CD4-positive, alpha-beta T cell treated with Interleukin-1 beta for 1 hour (primary cell): ENCODE data around the gene NAPG.
"Not testable (repeated sequence)": the region's sequence is repeated elsewhere in the genome, so short reads cannot be mapped to it uniquely, and the experiment has no call there.

Experiments used
- DNase-seq, 2 donors: peaks; one replicate each; pipeline ENCODE4 v3.0.0-alpha.2; 2020 to 2022

Gene NAPG

GRCh38 chr18:10556251-10556650, 30.4 kb downstream of the NAPG start:
- DNase-seq: not testable (repeated sequence)

- no peak for DNase-seq
Measured at GRCh38 chr18:10557085-10557677, 31.4 kb downstream of the NAPG start.

- DNase-seq: no peak
Measured at GRCh38 chr18:10558243-10558966, 32.6 kb downstream of the NAPG start.

- no peak for DNase-seq
Measured at GRCh38 chr18:10558967-10559298, 33.1 kb downstream of the NAPG start.

GRCh38 chr18:10559553-10560451, 34.0 kb downstream of the NAPG start:
- DNase-seq: no peak

- DNase-seq: peak; percentile 40 to 51
Measured at GRCh38 chr18:10560452-10561045, 34.7 kb downstream of the NAPG start.

- no peak for DNase-seq
Measured at GRCh38 chr18:10562773-10563160, 36.9 kb downstream of the NAPG start.

DNA sequence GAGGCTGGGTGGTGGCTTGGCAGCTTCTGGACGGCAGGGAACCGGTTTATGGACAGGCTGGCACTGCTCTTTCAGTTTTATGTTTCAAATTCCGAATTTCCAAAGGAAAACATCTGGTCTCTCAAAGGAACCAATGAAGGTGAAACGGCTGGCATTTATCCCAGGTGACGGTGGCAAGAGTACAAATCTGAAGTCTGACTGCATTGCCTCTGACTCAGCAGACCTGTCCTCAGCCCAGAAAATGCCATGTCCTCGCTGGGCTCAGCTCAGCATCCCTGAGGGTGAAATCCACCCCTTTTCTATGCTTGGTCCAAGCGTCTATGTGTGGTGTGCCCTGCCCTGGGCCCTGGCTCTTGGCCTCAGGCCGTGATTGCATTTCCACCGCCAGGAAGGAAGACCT, 38.1 kb downstream of the NAPG start:
- DNase-seq: no peak

DNA sequence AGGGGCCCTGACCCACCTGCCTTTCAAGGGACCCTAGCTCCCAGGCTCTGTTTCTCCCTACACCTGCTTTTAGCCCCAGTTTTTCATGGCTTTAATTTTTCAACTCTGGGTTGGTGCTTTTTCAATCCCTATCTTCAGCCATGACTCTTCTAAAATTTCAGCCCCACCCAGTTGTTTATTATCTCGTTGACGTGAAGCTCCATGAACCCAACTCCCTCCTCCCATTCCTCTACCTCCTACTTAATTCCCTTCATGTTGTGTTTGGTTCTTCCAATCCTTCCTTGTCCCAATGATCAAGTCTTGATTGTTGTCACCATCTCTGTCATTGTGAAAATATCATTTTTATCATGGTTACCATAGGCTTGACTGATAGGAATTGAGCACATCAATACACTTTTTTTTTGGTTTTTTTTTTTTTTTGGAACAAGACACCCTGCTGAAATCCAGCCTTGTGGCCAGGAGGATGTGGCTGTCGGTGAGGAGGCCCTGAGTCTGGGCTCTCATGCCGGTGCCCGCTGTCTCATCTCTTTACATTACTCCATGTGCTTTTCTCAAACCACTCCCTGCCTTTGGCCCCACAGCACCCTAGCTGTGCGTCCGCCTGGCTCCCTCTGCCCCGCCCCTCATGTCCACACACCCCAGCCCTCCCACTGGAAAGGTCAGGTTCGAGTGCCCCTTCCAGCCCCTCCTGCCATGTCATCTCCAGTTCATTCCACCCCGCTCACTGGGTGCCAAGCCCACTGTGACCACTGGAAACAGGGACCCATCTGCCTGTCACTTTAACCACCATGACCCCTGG, 39.3 kb downstream of the NAPG start:
- DNase-seq: no peak

DNA sequence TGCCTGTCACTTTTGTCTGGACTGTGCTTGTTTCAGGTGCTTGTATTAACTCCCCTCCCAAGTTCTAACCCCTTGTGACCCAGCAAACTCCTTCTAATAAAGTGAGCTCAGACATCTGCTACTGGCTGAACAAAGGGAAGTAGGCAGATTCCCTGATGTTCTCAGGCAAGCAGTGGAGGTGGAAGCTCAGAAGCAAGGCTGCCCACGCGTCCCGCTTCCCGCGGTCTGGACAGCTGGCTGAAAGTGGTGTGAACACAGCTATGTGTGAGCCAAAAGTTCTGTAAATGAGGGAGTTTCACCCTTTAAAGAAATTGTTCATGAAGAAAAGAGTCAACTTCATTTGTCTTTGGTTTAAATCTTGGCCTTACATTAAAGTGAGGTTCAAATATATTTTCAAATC, 40.0 kb downstream of the NAPG start:
- no peak for DNase-seq

- no peak for DNase-seq
Measured at GRCh38 chr18:10566390-10566789, 40.6 kb downstream of the NAPG start.

DNA sequence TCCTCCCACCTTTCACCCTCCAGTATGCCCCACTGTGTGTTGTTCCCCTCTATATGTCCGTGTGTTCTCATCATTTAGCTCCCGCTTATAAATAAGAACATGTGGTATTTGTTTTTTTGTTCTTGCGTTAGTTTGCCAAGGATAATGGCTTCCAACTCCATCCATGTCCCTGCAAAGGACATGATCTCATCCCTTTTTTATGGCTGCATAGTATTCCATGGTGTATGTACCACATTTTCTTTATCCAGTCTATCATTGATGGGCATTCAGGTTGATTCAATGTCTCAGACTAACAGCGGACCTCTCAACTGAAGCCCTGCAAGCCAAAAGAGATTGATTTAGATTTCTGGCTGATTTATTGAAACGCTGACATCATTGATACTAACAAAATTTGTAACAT, 44.1 kb downstream of the NAPG start:
- DNase-seq: not testable (repeated sequence)

DNA sequence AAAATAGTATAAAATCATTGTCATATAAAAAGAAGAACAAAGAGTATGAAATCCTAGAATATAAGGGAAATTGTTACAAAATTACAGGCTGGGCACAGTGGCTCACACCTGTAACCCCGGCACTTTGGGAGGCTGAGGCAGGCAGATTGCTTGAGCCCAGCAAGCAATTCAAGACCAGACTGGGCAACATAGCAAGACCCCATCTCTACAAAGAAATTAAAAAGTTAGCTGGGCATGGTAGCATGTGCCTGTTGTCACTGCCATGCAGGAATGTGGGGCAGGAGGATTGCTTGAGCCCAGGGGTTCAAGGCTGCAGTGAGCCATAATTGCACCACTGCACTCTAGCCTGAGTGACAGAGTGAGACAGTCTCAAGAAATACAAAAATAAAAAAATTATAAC, 44.8 kb downstream of the NAPG start:
- DNase-seq: no peak

- no peak for DNase-seq
Measured at GRCh38 chr18:10571537-10571936, 45.7 kb downstream of the NAPG start.

DNA sequence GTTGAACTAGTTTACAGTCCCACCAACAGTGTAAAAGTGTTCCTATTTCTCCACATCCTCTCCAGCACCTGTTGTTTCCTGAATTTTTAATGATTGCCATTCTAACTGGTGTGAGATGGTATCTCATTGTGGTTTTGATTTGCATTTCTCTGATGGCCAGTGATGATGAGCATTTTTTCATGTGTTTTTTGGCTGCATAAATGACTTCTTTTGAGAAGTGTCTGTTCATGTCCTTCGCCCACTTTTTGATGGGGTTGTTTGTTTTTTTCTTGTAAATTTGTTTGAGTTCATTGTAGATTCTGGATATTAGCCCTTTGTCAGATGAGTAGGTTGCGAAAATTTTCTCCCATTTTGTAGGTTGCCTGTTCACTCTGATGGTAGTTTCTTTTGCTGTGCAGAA, 47.4 kb downstream of the NAPG start:
- DNase-seq: not testable (repeated sequence)

- not testable (repeated sequence) for DNase-seq
Measured at GRCh38 chr18:10574412-10574811, 48.6 kb downstream of the NAPG start.

DNA sequence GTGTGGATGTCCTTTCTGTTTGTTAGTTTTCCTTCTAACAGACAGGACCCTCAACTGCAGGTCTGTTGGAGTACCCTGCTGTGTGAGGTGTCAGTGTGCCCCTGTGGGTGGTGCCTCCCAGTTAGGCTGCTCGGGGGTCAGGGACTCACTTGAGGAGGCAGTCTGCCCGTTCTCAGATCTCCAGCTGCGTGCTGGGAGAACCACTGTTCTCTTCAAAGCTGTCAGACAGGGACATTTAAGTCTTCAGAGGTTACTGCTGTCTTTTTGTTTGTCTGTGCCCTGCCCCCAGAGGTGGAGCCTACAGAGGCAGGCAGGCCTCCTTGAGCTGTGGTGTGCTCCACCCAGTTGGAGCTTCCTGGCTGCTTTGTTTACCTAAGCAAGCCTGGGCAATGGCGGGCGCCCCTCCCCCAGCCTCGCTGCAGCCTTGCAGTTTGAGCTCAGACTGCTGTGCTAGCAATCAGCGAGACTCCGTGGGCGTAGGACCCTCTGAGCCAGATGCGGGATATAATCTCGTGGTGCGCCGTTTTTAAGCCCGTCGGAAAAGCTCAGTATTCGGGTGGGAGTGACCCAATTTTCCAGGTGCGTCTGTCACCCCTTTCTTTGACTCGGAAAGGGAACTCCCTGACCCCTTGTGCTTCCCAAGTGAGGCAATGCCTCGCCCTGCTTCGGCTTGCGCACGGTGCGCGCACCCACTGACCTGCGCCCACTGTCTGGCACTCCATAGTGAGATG, 52.2 kb downstream of the NAPG start:
- DNase-seq: not testable (repeated sequence)

DNA sequence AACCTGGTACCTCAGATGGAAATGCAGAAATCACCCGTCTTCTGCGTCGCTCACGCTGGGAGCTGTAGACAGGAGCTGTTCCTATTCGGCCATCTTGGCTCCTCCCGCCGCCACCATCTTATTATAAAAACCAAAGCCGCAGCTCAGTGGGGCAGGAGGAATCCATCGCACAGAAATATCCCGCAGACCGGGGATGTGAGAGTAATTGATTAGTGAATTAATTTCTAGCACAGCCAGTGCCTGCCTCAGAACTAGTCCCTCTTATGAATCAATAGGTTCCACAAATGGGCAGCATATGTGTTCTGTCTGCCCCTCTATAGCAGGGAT, 52.7 kb downstream of the NAPG start:
- not testable (repeated sequence) for DNase-seq

- DNase-seq: no peak
Measured at GRCh38 chr18:10579079-10579867, 53.4 kb downstream of the NAPG start.

DNA sequence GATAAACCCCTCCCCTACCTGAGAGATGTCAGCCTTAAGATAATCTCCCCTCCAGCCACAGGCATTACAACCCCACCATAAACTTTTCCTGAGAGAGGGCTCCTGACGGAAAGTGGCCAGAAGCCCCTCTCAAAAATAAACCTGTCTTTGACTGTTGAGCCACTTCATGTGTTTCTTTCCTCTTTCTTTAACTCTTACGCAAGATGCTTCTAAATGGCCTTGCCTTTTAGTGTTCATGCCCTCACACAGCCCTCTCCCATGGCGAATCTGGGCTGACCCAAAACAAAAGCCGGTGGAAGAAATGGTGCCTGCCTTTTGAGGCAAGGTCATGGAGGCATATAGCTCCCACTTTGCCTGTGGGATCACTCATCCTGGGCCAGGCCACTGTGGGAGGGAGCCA, 54.4 kb downstream of the NAPG start:
- no peak for DNase-seq

- DNase-seq: no peak
Measured at GRCh38 chr18:10585260-10585659, 59.4 kb downstream of the NAPG start.
